ENCODE measurements around the gene RPL13A. TPM values are rescaled to one million over a fixed set of nuclear protein-coding genes. Genes with fewer than 3 reads are reported as not detected.
A peak's percentile ranks its signal among the peaks of the same experiment; 100 is the strongest.

Gene RPL13A
- total RNA-seq, 4 donors from 2014 or later: 2,613 to 5,154 (median 4,451) TPM

- Histone ChIP-seq H3K36me3 (peaks cover 31% of the 10 kb centered on the region), H3K9me3 (no peaks in the 10 kb centered on the region), H3K4me1 (peaks cover 30% of the 10 kb centered on the region), H3K27ac (peak overlapping the region; percentile 34), H3K27me3 (no peaks in the 10 kb centered on the region), H3K4me3 (peak overlapping the region; percentile 89)
- TF ChIP-seq POLR2AphosphoS5 (IDR thresholded peaks at IDR 0.05) (no peak), EP300 (IDR thresholded peaks at IDR 0.05) (no peak), CTCF (IDR thresholded peaks at IDR 0.05) (no peak), POLR2A (IDR thresholded peaks at IDR 0.05) (no peak)
- 66% methylated on average over 23 of the region's 23 CpGs for WGBS
- no peak for DNase-seq (ENCODE audit: low spot score in 2 of 2)
Measured at GRCh38 chr19:49486710-49487276, 615 bp upstream of the RPL13A start.

GRCh38 chr19:49488046-49488862 lies 846 bp downstream of the RPL13A start:
- H3K4me3 ChIP-seq: peak overlapping the region; percentile 89
- H3K27ac ChIP-seq: peak overlapping the region; percentile 92
- H3K4me1 ChIP-seq: peaks cover 30% of the 10 kb centered on the region
- no peak for DNase-seq (ENCODE audit: low spot score in 2 of 2)
- H3K9me3 ChIP-seq: no peaks in the 10 kb centered on the region
- no peak for TF ChIP-seq POLR2AphosphoS5 (IDR thresholded peaks at IDR 0.05)
- TF ChIP-seq CTCF (IDR thresholded peaks at IDR 0.05): no peak
- no peak for TF ChIP-seq EP300 (IDR thresholded peaks at IDR 0.05)
- WGBS: under 1% methylated on average over 23 of the region's 26 CpGs
- peaks cover 40% of the 10 kb centered on the region for H3K36me3 ChIP-seq
- H3K27me3 ChIP-seq: no peaks in the 10 kb centered on the region

- Histone ChIP-seq H3K4me1 (peaks cover 30% of the 10 kb centered on the region), H3K36me3 (peaks cover 38% of the 10 kb centered on the region)
Measured at GRCh38 chr19:49488863-49489537, 1.6 kb downstream of the RPL13A start.

GRCh38 chr19:49489601-49490167 lies 2.3 kb downstream of the RPL13A start:
- Histone ChIP-seq H3K4me1 (peaks cover 30% of the 10 kb centered on the region), H3K9me3 (no peaks in the 10 kb centered on the region), H3K36me3 (peaks cover 38% of the 10 kb centered on the region), H3K27me3 (no peaks in the 10 kb centered on the region), H3K27ac (peak overlapping the region; percentile 92), H3K4me3 (peak overlapping the region; percentile 89)
- no peak for DNase-seq (ENCODE audit: low spot score in 2 of 2)
- TF ChIP-seq POLR2A (IDR thresholded peaks at IDR 0.05): no peak
- TF ChIP-seq EP300 (IDR thresholded peaks at IDR 0.05): no peak
- TF ChIP-seq CTCF (IDR thresholded peaks at IDR 0.05): no peak
- no peak for TF ChIP-seq POLR2AphosphoS5 (IDR thresholded peaks at IDR 0.05)
- WGBS: 66% methylated on average over 13 of the region's 15 CpGs

More at GRCh38 chr19:49488863-49489537, 1.6 kb downstream of the RPL13A start:
- no peak for TF ChIP-seq EP300 (IDR thresholded peaks at IDR 0.05)
- TF ChIP-seq POLR2A (IDR thresholded peaks at IDR 0.05): no peak
- TF ChIP-seq CTCF (IDR thresholded peaks at IDR 0.05): no peak
- no peak for TF ChIP-seq POLR2AphosphoS5 (IDR thresholded peaks at IDR 0.05)
- 17% methylated on average over 15 of the region's 15 CpGs for WGBS
- Histone ChIP-seq H3K9me3 (no peaks in the 10 kb centered on the region), H3K27me3 (no peaks in the 10 kb centered on the region), H3K27ac (peak overlapping the region; percentile 92), H3K4me3 (peak overlapping the region; percentile 89)
- no peak for DNase-seq (ENCODE audit: low spot score in 2 of 2)

Measured in suprapubic skin (tissue), 4 donors.